Measurements from ENCODE around the gene MAP4K5. TPM values are rescaled to one million over a fixed set of nuclear protein-coding genes. Genes with fewer than 3 reads are reported as not detected.

The MAP4K5 gene
- total RNA-seq, 1 experiment from 2014 or later = 73.5 TPM

DNA sequence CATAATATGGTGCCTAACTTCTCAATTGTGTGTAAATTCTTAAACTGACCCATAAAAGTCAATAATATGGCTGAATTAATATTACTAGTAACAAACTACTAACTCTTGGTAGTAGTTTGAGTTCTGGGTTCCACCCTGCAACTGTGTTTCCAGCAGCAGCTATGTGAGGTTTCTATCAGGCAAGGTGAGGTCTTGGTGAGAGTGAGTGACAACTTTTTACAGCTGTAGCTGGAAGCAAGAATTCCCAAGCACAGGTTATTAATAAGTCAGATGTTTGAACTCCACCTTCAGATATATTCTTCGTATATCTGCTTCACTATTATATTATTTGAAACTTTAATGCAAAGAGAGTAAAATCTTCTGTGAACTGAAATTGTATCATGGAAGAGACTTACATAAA lies 43.8 kb downstream of the MAP4K5 start:
- no peak overlapping the region for H2AFZ ChIP-seq (ENCODE audit: low read length)
- no peak overlapping the region for H3K27ac ChIP-seq (ENCODE audit: low read length)

DNA sequence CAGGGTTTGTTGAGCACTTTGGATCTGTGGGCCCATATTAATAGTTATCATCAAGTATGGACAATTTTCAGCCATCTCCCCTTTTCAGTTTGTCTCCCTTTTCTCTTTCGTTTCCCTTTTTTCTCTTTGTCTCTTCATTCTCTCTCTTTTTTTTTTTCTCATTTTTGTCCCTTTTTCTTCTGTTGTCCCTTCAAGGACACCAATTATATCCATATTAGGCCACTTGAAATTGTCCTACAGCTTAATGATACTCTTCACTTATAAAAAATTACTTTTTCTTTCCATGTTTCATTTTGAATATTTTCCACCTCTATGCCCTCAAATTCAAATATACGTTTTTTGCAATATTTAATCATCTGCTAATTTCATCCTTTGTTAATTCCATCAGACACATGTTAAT lies 53.3 kb downstream of the MAP4K5 start:
- Histone ChIP-seq H3K4me3 (ENCODE audit: low read length) (no peak overlapping the region), H2AFZ (ENCODE audit: low read length) (no peak overlapping the region), H3K9me3 (ENCODE audit: low read length) (peaks cover 29% of the 10 kb centered on the region), H3K9me2 (replicated peaks; ENCODE audit: insufficient read depth, low read length) (no peaks in the 10 kb centered on the region), H3K27me3 (ENCODE audit: low read length) (no peaks in the 10 kb centered on the region), H3K36me3 (ENCODE audit: insufficient read depth, low read length) (peaks cover 92% of the 10 kb centered on the region), H3K9ac (ENCODE audit: low read length) (no peak overlapping the region), H3K27ac (ENCODE audit: low read length) (no peak overlapping the region), H3K4me2 (ENCODE audit: low read depth, low read length, poor library complexity, severe bottlenecking) (no peak overlapping the region), H4K20me1 (ENCODE audit: insufficient read depth, low read depth, low read length) (no peaks in the 10 kb centered on the region), H3K4me1 (ENCODE audit: low read length) (no peaks in the 10 kb centered on the region), H3K79me2 (ENCODE audit: low read length) (peaks cover 23% of the 10 kb centered on the region)
- no peak for DNase-seq

More for the DNA sequence above, 43.8 kb downstream of the MAP4K5 start:
- Histone ChIP-seq H3K4me1 (ENCODE audit: low read length) (no peaks in the 10 kb centered on the region), H3K9ac (ENCODE audit: low read length) (no peak overlapping the region), H4K20me1 (ENCODE audit: insufficient read depth, low read depth, low read length) (no peaks in the 10 kb centered on the region), H3K36me3 (ENCODE audit: insufficient read depth, low read length) (peaks cover 56% of the 10 kb centered on the region), H3K4me2 (ENCODE audit: low read depth, low read length, poor library complexity, severe bottlenecking) (no peak overlapping the region), H3K4me3 (ENCODE audit: low read length) (no peak overlapping the region), H3K27me3 (ENCODE audit: low read length) (no peaks in the 10 kb centered on the region), H3K9me3 (ENCODE audit: low read length) (peaks cover 12% of the 10 kb centered on the region; the same call in 1 of the 2 replicates), H3K9me2 (replicated peaks; ENCODE audit: insufficient read depth, low read length) (no peaks in the 10 kb centered on the region), H3K79me2 (ENCODE audit: low read length) (peaks cover 91% of the 10 kb centered on the region)
- no peak for DNase-seq

DNA sequence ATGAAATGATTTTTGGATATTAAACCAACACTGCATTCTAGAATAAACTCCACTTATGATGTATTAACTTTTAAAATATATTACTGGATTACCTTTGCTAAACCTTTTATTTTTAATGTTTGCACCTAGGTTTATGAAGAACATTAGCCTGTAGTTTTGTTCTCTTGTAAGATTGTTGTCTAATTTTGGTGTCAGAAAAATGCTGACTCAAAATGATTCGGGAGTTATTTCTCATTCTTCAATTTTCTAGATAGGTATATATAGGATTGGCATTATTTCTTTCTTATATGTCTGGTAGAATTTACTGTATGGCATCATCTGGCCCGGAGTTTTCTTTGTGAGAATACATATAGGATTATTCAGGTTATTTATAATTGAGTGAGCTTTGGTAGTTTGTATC lies 54.6 kb downstream of the MAP4K5 start:
- Histone ChIP-seq H4K20me1 (ENCODE audit: insufficient read depth, low read depth, low read length) (no peaks in the 10 kb centered on the region), H3K36me3 (ENCODE audit: insufficient read depth, low read length) (peaks cover 94% of the 10 kb centered on the region), H3K9ac (ENCODE audit: low read length) (no peak overlapping the region), H3K4me3 (ENCODE audit: low read length) (no peak overlapping the region), H3K79me2 (ENCODE audit: low read length) (peaks cover 16% of the 10 kb centered on the region; the same call in 1 of the 2 replicates), H2AFZ (ENCODE audit: low read length) (no peak overlapping the region), H3K4me1 (ENCODE audit: low read length) (no peaks in the 10 kb centered on the region), H3K9me3 (ENCODE audit: low read length) (peaks cover 33% of the 10 kb centered on the region), H3K9me2 (replicated peaks; ENCODE audit: insufficient read depth, low read length) (no peaks in the 10 kb centered on the region), H3K27ac (ENCODE audit: low read length) (no peak overlapping the region), H3K4me2 (ENCODE audit: low read depth, low read length, poor library complexity, severe bottlenecking) (no peak overlapping the region), H3K27me3 (ENCODE audit: low read length) (no peaks in the 10 kb centered on the region)
- DNase-seq = no peak

DNA sequence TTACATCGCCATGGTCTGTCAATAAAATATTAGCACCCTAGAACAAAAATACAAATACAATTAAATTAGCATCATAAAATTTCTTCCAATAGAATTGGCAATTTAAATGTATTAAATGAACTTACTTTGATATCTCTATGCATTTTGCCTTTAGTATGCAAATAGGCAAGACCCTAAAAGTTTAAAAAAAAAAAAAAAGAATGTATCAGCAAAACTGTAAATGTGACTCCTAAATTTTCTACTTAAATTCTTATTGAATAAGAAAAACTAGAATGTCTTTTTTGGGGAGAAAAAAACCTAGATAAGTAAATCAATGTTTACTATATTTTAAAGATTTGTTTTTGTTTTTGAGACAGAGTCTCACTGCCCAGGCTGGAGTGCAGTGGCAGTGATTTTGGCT lies 56.2 kb downstream of the MAP4K5 start:
- Histone ChIP-seq H4K20me1 (ENCODE audit: insufficient read depth, low read depth, low read length) (no peaks in the 10 kb centered on the region), H3K9me3 (ENCODE audit: low read length) (peaks cover 49% of the 10 kb centered on the region), H2AFZ (ENCODE audit: low read length) (no peak overlapping the region), H3K79me2 (ENCODE audit: low read length) (0 out of 2 replicates have a peak, but pooled peaks cover 8% of the 10 kb centered on the region), H3K9me2 (replicated peaks; ENCODE audit: insufficient read depth, low read length) (no peaks in the 10 kb centered on the region), H3K27me3 (ENCODE audit: low read length) (no peaks in the 10 kb centered on the region), H3K9ac (ENCODE audit: low read length) (no peak overlapping the region), H3K36me3 (ENCODE audit: insufficient read depth, low read length) (peaks cover 94% of the 10 kb centered on the region), H3K27ac (ENCODE audit: low read length) (no peak overlapping the region), H3K4me2 (ENCODE audit: low read depth, low read length, poor library complexity, severe bottlenecking) (no peak overlapping the region), H3K4me1 (ENCODE audit: low read length) (no peaks in the 10 kb centered on the region), H3K4me3 (ENCODE audit: low read length) (no peak overlapping the region)
- no peak for DNase-seq

DNA sequence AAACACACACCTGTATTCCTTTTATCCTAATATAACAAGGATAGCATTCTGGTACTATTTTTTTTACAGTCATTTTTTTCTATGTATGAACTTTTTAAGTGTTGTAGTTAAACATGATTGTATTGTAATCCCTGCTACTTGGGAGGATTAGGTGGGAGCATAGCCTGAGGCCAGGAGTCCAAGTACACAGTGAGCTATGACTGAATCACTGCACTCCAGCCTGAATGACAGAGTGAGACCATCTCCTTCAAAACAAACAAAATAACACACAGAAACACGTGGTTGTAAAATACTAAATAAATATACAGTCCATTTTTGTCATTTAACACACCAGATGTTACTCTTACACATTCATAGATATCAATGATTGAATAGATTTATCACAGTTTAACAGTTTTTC lies 56.9 kb downstream of the MAP4K5 start:
- DNase-seq = peak; percentile 52
- no peaks in the 10 kb centered on the region for H4K20me1 ChIP-seq (ENCODE audit: insufficient read depth, low read depth, low read length)
- H2AFZ ChIP-seq (ENCODE audit: low read length) = no peak overlapping the region
- no peaks in the 10 kb centered on the region for H3K9me2 ChIP-seq (replicated peaks; ENCODE audit: insufficient read depth, low read length)
- no peak overlapping the region for H3K4me2 ChIP-seq (ENCODE audit: low read depth, low read length, poor library complexity, severe bottlenecking)
- H3K9me3 ChIP-seq (ENCODE audit: low read length) = peaks cover 52% of the 10 kb centered on the region
- no peaks in the 10 kb centered on the region for H3K27me3 ChIP-seq (ENCODE audit: low read length)
- H3K79me2 ChIP-seq (ENCODE audit: low read length) = 0 out of 2 replicates have a peak, but pooled peaks cover 8% of the 10 kb centered on the region
- no peaks in the 10 kb centered on the region for H3K4me1 ChIP-seq (ENCODE audit: low read length)
- no peak overlapping the region for H3K27ac ChIP-seq (ENCODE audit: low read length)
- peaks cover 96% of the 10 kb centered on the region for H3K36me3 ChIP-seq (ENCODE audit: insufficient read depth, low read length)
- H3K4me3 ChIP-seq (ENCODE audit: low read length) = no peak overlapping the region
- no peak overlapping the region for H3K9ac ChIP-seq (ENCODE audit: low read length)

DNA sequence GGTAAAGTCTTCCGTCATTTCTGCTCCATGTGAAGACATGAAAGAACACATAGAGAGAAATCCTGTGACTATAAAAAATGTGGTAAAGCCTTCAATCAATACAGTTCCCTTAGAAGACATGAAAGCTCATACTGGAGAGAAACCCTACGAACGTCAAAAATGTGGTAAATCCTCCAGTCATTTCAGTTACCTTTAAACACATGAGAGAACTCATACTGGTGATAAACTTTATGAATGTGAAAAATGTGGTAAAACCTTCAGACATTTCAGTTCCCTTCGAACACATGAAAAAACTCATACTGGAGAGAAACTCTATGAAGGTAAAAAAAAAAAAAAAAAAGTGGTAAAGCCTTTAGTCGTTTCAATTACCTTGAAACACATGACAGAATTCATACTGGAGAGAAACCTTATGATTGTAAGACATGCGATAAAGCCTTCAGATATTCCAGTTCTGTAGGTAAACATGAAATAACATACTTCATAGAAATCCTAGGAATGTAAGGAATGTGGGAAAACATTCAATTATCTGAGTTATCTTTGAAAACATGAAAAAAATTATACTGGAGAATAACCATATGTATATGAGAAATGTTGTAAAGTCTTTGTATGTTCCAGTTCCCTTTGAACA lies 60.4 kb downstream of the MAP4K5 start:
- Histone ChIP-seq H3K36me3 (ENCODE audit: insufficient read depth, low read length) (peaks cover 97% of the 10 kb centered on the region), H3K4me3 (ENCODE audit: low read length) (no peak overlapping the region), H3K27ac (ENCODE audit: low read length) (no peak overlapping the region), H3K27me3 (ENCODE audit: low read length) (no peaks in the 10 kb centered on the region), H3K4me2 (ENCODE audit: low read depth, low read length, poor library complexity, severe bottlenecking) (no peak overlapping the region), H3K9me3 (ENCODE audit: low read length) (peaks cover 52% of the 10 kb centered on the region), H3K79me2 (ENCODE audit: low read length) (peaks cover 11% of the 10 kb centered on the region), H3K9ac (ENCODE audit: low read length) (no peak overlapping the region), H3K4me1 (ENCODE audit: low read length) (no peaks in the 10 kb centered on the region), H3K9me2 (replicated peaks; ENCODE audit: insufficient read depth, low read length) (no peaks in the 10 kb centered on the region), H4K20me1 (ENCODE audit: insufficient read depth, low read depth, low read length) (no peaks in the 10 kb centered on the region), H2AFZ (ENCODE audit: low read length) (no peak overlapping the region)
- DNase-seq = no peak

DNA sequence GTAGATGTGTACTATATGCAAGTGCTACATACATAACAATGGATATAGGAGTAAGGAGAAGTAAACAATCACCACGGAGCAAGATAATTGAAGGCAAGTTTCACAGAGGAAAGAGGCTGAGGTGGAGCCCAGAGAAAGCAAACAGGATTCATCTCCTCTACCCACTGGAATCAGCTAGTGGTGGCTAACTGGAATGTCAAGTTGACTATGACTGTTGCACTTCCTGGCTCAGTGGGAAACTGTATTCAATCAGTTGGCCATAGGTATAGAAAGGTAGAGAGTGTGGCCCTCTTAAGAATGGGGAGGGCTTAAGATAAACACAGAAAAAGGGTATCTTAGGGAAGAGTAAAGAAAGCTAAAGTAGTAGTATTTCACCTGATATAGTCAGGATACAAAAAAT lies 62.4 kb downstream of the MAP4K5 start:
- Histone ChIP-seq H3K27ac (ENCODE audit: low read length) (no peak overlapping the region), H3K36me3 (ENCODE audit: insufficient read depth, low read length) (peaks cover 87% of the 10 kb centered on the region), H2AFZ (ENCODE audit: low read length) (no peak overlapping the region), H3K79me2 (ENCODE audit: low read length) (peaks cover 11% of the 10 kb centered on the region), H3K4me2 (ENCODE audit: low read depth, low read length, poor library complexity, severe bottlenecking) (no peak overlapping the region), H3K4me3 (ENCODE audit: low read length) (no peak overlapping the region), H3K27me3 (ENCODE audit: low read length) (no peaks in the 10 kb centered on the region), H3K9ac (ENCODE audit: low read length) (no peak overlapping the region), H4K20me1 (ENCODE audit: insufficient read depth, low read depth, low read length) (no peaks in the 10 kb centered on the region), H3K9me3 (ENCODE audit: low read length) (peaks cover 47% of the 10 kb centered on the region), H3K4me1 (ENCODE audit: low read length) (no peaks in the 10 kb centered on the region), H3K9me2 (replicated peaks; ENCODE audit: insufficient read depth, low read length) (no peaks in the 10 kb centered on the region)
- DNase-seq = no peak

DNA sequence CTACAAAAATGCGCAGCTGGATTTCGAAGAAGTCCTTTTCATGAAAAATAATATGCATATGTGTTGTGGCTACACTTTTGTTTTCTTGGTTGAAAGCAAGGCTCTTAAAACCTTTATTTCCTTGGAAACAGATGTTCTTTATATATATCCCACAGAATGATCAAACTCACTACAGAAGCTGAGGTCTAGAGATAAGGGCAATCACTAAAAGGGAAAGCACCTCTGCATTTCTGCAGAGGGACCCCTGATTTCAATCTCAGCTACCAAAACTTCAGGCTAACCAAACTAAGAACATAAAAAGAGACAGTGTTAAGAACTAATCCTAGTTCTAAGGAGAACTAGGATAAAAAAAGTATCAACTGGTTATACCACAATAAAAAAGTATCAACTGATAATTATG lies 70.3 kb downstream of the MAP4K5 start:
- Histone ChIP-seq H3K4me2 (ENCODE audit: low read depth, low read length, poor library complexity, severe bottlenecking) (no peak overlapping the region), H3K36me3 (ENCODE audit: insufficient read depth, low read length) (peaks cover 75% of the 10 kb centered on the region), H3K9me2 (replicated peaks; ENCODE audit: insufficient read depth, low read length) (no peaks in the 10 kb centered on the region), H3K27ac (ENCODE audit: low read length) (no peak overlapping the region), H3K27me3 (ENCODE audit: low read length) (no peaks in the 10 kb centered on the region), H2AFZ (ENCODE audit: low read length) (no peak overlapping the region), H3K4me3 (ENCODE audit: low read length) (no peak overlapping the region), H3K9ac (ENCODE audit: low read length) (no peak overlapping the region), H4K20me1 (ENCODE audit: insufficient read depth, low read depth, low read length) (no peaks in the 10 kb centered on the region), H3K9me3 (ENCODE audit: low read length) (no peaks in the 10 kb centered on the region), H3K79me2 (ENCODE audit: low read length) (0 out of 2 replicates have a peak, but pooled peaks cover 2% of the 10 kb centered on the region), H3K4me1 (ENCODE audit: low read length) (no peaks in the 10 kb centered on the region)
- no peak for DNase-seq

Measured in Karpas-422 (cell line).